Stimulated activated CD4-positive, alpha-beta T cell treated with anti-CD3 and anti-CD28 coated beads, Interleukin-15, amount 100 ng/mL, for 48 hours (primary cell): ENCODE results near the gene OTOS.

Source experiments
- DNase-seq, 2 donors: peaks; one replicate each; pipeline ENCODE4 v3.0.0-alpha.2; 2020; ENCODE audit warnings: low read depth in 2 of 2

Gene OTOS

GRCh38 chr2:240121190-240121589 lies 19.3 kb downstream of the OTOS start:
- no peak for DNase-seq

- no peak for DNase-seq
Observed at GRCh38 chr2:240114233-240114632, 26.2 kb downstream of the OTOS start.

DNA sequence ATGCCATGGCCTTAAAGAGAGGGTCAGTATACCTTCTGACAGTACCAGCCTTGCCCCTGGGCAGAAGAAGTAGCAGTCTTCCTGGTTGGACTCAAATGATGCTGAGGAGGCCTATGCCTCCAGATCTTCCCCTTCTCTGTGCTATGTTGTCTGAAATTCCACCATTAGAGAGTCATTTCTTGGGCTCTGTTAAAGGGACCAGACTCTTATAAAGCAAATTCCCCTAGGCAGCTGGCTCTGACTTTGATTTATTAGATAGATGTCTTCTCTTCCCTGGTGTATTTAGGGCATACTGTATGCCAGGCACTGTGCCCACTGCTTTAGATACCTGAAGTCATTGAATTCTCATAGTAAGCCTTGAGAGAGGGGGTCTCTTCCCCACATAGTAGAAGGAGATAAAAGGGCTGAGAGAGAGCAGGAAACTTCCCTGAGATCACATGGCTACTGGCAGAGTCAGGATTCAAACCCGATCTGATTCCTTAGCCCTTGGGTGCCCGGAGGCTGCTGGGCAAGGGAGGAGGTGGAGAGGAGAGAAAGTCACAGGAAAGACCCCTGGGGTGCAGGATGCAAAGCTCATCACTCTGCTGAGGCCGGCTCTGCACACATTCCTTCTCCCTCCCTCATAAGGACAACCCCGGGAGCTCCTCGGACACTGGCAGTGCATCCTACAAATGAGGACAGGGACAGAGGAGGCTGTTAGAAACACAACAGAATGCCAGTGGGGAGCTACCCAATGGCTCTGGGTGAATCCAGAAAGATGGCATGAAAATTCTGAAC lies 27.4 kb downstream of the OTOS start:
- no peak for DNase-seq

DNA sequence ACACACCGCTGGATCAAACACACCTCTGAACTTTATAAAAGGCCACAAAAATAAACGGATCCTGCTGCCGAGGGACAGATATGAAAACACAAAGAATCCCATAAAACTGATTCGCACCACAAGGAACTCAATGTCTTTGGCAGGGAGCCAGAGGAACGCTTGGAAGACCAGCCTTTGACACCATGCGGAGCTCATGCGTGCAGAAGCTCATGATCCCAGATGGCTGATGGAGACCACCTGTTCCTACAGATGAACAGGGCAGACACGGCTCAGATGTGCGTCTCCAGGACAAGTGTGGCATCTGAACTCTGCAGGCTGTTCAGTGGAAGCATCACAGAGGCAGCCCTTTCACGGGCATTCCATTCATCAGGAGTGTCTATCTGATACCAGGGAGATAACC lies 29.2 kb downstream of the OTOS start:
- no peak for DNase-seq

GRCh38 chr2:240109386-240109785 lies 31.1 kb downstream of the OTOS start:
- no peak for DNase-seq

GRCh38 chr2:240107477-240107796 lies 33.0 kb downstream of the OTOS start:
- DNase-seq: no peak

GRCh38 chr2:240106765-240107476 lies 33.5 kb downstream of the OTOS start:
- no peak for DNase-seq

GRCh38 chr2:240105982-240106381 lies 34.5 kb downstream of the OTOS start:
- DNase-seq: no peak

GRCh38 chr2:240103136-240103535 lies 37.3 kb downstream of the OTOS start:
- no peak for DNase-seq

DNA sequence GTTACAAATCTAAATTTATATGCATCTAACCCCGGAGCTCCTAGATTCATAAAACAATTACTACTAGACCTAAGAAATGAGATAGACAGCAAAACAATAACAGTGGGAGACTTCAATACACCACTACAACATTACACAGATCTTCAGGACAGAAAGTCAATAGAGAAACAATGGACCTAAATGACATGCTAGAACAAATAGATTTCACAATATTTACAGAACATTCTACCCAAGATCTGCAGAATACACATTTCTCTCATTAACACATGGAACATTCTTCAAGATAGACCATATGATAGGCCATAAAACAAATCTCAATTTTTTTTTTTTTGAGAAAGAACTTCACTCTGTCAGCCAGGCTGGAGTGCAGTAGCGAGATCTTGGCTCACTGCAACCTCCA lies 42.1 kb downstream of the OTOS start:
- DNase-seq: no peak

DNA sequence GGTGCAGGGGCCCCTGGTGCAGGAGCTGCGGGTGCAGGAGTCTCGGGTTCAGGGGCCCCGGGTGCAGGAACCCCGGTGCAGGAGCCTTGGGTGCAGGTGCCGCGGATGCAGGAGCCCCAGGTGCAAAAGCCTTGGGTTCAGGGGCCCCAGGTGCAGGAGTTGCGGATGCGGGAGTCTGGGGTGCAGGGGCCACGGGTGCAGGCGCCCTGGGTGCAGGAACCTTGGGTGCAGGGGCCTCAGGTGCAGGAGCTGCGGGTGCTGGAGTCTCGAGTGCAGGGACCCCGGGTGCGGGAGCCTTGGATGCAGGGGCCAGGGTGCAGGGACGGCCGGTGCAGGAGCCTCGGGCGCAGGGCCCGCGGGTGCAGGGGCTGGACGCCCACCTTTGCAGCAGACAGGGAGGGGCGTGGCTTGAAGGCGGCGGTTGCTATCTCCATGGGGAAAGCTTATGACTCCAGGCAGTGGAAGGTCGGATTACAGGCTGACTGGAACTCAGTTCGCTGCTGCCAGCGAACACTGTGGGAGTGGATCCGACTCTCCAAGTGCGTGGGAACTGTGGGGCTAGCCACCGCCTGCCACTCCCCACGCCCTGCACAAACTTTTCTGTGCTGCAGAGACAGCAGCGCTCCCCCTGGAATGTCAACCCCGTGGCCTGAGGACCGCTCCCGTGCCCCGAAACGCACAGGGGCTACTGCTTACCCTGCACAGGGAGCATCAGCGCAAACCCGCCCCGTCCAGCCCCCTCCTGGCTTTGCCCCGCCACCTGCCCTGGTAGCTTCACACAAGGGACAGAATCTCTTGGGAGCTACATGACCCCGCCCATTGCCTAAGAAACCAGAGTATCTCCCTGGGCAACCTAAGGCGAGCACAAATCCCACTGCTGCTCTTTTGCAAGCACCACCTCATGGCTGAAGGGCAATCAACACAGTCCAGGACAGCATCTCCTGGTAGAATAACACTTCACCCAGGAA lies 44.6 kb downstream of the OTOS start:
- no peak for DNase-seq

DNA sequence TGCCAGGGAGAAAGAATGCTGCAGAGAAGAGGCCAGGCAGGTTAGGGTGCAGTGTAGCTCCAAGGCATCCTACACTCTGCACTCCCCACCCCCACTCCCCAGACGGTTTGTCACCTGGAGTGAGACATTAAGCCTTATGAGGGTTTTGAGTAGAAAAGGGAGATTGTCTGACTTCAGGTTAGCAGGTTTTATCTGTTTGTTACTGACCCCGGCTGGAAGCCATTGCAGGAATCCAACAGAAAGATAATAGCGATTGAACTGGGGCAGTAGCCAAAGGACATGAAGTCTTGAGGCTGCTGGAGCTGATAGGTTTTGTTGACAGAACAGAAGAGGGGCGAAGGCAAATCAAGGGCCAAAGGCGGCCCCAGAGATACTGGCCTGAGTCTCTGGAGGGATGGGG lies 51.2 kb downstream of the OTOS start:
- no peak for DNase-seq
